WTC11 (cell line): ENCODE measurements around the gene BNC2. TPM values are rescaled to one million over a fixed set of nuclear protein-coding genes. Genes with fewer than 3 reads are reported as not detected.

Experiments
- ATAC-seq: fragments of 200-7000 bp; cut with Tn5 transposase; 2 replicates; pipeline ENCODE4 v1.10.0; 2021; ENCODE audit warnings: mild to moderate bottlenecking, moderate library complexity
- CTCF ChIA-PET: fragments of 300-600 bp; sonication (Branson Sonifier 250); formaldehyde crosslinking; loops from one replicate; lab custom pipeline; 2021; ENCODE audit warnings: antibody characterized with exemption; lab: Charles Lee
- POLR2A ChIA-PET: fragments of 350-600 bp; sonication (Branson Sonifier 250); formaldehyde crosslinking; loops from one replicate; lab custom pipeline; 2021; ENCODE audit warnings: antibody characterized with exemption; lab: Charles Lee
- DNase-seq: peaks from one replicate; pipeline ENCODE4 v3.0.0; 2021; ENCODE audit warnings: low spot score
- H3K27ac Mint-ChIP-seq: 2 replicates; pipeline ENCODE4 v1.8.0; 2021; ENCODE audit warnings: mixed read lengths
- H3K27me3 Mint-ChIP-seq: 2 replicates; pipeline ENCODE4 v1.8.0; 2021; ENCODE audit warnings: low read depth, mild to moderate bottlenecking, moderate library complexity, mixed read lengths
- H3K36me3 Mint-ChIP-seq: 2 replicates; pipeline ENCODE4 v1.8.0; 2021; ENCODE audit warnings: mixed read lengths
- H3K4me1 Mint-ChIP-seq: 2 replicates; pipeline ENCODE4 v1.8.0; 2022; ENCODE audit warnings: mixed read lengths
- H3K4me3 Mint-ChIP-seq: 2 replicates; pipeline ENCODE4 v1.8.0; 2021; ENCODE audit warnings: mild to moderate bottlenecking, moderate library complexity, mixed read lengths
- H3K9me3 Mint-ChIP-seq: 2 replicates; pipeline ENCODE4 v1.8.0; 2021; ENCODE audit warnings: mixed read lengths
- ATF2 ChIP-seq: sonication (generic); formaldehyde crosslinking; IDR thresholded peaks from 2 replicates; pipeline ENCODE4 v1.8.1; 2022; ENCODE audit warnings: low read depth, missing genetic modification reagents, borderline replicate concordance
- ELF4 ChIP-seq: sonication (generic); formaldehyde crosslinking; IDR thresholded peaks from 2 replicates; pipeline ENCODE4 v1.8.1; 2022; ENCODE audit warnings: low read depth, mild to moderate bottlenecking, moderate library complexity, missing genetic modification reagents
- FOXJ3 ChIP-seq: sonication (generic); formaldehyde crosslinking; IDR thresholded peaks from 2 replicates; pipeline ENCODE4 v1.9.0; 2021; ENCODE audit warnings: missing genetic modification reagents, mild to moderate bottlenecking, borderline replicate concordance
- FOXK1 ChIP-seq: sonication (generic); formaldehyde crosslinking; IDR thresholded peaks from 2 replicates; pipeline ENCODE4 v1.8.0; 2022; ENCODE audit warnings: mild to moderate bottlenecking, moderate library complexity, missing genetic modification reagents
- FOXP1 ChIP-seq: sonication (generic); formaldehyde crosslinking; IDR thresholded peaks from 2 replicates; pipeline ENCODE4 v1.8.0; 2022; ENCODE audit warnings: missing genetic modification reagents, mild to moderate bottlenecking, moderate library complexity, borderline replicate concordance
- GABPB1 ChIP-seq: sonication (generic); formaldehyde crosslinking; IDR thresholded peaks from 2 replicates; pipeline ENCODE4 v1.8.1; 2023; ENCODE audit warnings: mild to moderate bottlenecking, missing genetic modification reagents
- IRF1 ChIP-seq: sonication (generic); formaldehyde crosslinking; IDR thresholded peaks from 2 replicates; pipeline ENCODE4 v1.8.0; 2023; ENCODE audit warnings: missing genetic modification reagents
- IRF2 ChIP-seq: sonication (generic); formaldehyde crosslinking; IDR thresholded peaks from 2 replicates; pipeline ENCODE4 v1.8.0; 2022; ENCODE audit warnings: low read depth, missing genetic modification reagents, borderline replicate concordance
- JAZF1 ChIP-seq: fragments of 250-450 bp; sonication (Bioruptor Pico); IDR thresholded peaks from 2 replicates; pipeline ENCODE4 v1.9.0; 2021; ENCODE audit warnings: moderate library complexity, mild to moderate bottlenecking, inconsistent platforms
- NFE2L1 ChIP-seq: sonication (generic); formaldehyde crosslinking; IDR thresholded peaks from 2 replicates; pipeline ENCODE4 v1.8.1; 2023; ENCODE audit warnings: missing genetic modification reagents
- PRDM15 ChIP-seq: sonication (generic); formaldehyde crosslinking; IDR thresholded peaks from 2 replicates; pipeline ENCODE4 v1.8.0; 2022; ENCODE audit warnings: missing genetic modification reagents
- PREB ChIP-seq: sonication (generic); formaldehyde crosslinking; IDR thresholded peaks from 2 replicates; pipeline ENCODE4 v1.8.1; 2022; ENCODE audit warnings: mild to moderate bottlenecking, missing genetic modification reagents, moderate library complexity, borderline replicate concordance
- PRRX2 ChIP-seq: fragments of 250-450 bp; sonication (Bioruptor Pico); IDR thresholded peaks from 2 replicates; pipeline ENCODE4 v1.8.0; 2021; ENCODE audit warnings: mild to moderate bottlenecking
- RELA ChIP-seq: sonication (generic); formaldehyde crosslinking; IDR thresholded peaks from 2 replicates; pipeline ENCODE4 v1.8.1; 2022; ENCODE audit warnings: missing genetic modification reagents, mild to moderate bottlenecking, borderline replicate concordance
- RORB ChIP-seq: fragments of 250-450 bp; sonication (Bioruptor Pico); IDR thresholded peaks from 2 replicates; pipeline ENCODE4 v1.9.0; 2021; ENCODE audit warnings: mild to moderate bottlenecking
- TCF7 ChIP-seq: sonication (generic); formaldehyde crosslinking; IDR thresholded peaks from 2 replicates; pipeline ENCODE4 v1.8.0; 2022; ENCODE audit warnings: mild to moderate bottlenecking, low read depth, missing genetic modification reagents, moderate library complexity
- TEAD1 ChIP-seq: sonication (generic); formaldehyde crosslinking; IDR thresholded peaks from 2 replicates; pipeline ENCODE4 v1.8.0; 2022; ENCODE audit warnings: mild to moderate bottlenecking, missing genetic modification reagents
- USF1 ChIP-seq: sonication (generic); formaldehyde crosslinking; IDR thresholded peaks from 2 replicates; pipeline ENCODE4 v1.8.0; 2022; ENCODE audit warnings: mild to moderate bottlenecking, missing genetic modification reagents
- ZNF219 ChIP-seq: sonication (generic); formaldehyde crosslinking; IDR thresholded peaks from 2 replicates; pipeline ENCODE4 v1.8.0; 2023; ENCODE audit warnings: missing genetic modification reagents, mild to moderate bottlenecking, borderline replicate concordance
- ZNF232 ChIP-seq: sonication (generic); formaldehyde crosslinking; IDR thresholded peaks from 2 replicates; pipeline ENCODE4 v1.8.0; 2022; ENCODE audit warnings: mild to moderate bottlenecking, missing genetic modification reagents
- ZNF263 ChIP-seq: sonication (generic); formaldehyde crosslinking; IDR thresholded peaks from 2 replicates; pipeline ENCODE4 v1.8.1; 2022; ENCODE audit warnings: low read depth, mild to moderate bottlenecking, moderate library complexity, missing genetic modification reagents
- ZNF317 ChIP-seq: sonication (generic); formaldehyde crosslinking; IDR thresholded peaks from 2 replicates; pipeline ENCODE4 v1.8.1; 2023; ENCODE audit warnings: low read depth, mild to moderate bottlenecking, moderate library complexity, missing genetic modification reagents, borderline replicate concordance
- ZNF396 ChIP-seq: fragments of 250-450 bp; sonication (Bioruptor Pico); IDR thresholded peaks from 2 replicates; pipeline ENCODE4 v1.8.0; 2021; ENCODE audit warnings: mild to moderate bottlenecking, moderate library complexity, borderline replicate concordance
- total RNA-seq: library from RNA; stranded (reverse); gene quantifications from 3 replicates; pipeline ENCODE4 v1.2.3, GENCODE V29; 2021

Gene BNC2
- total RNA-seq, 1 experiment from 2014 or later, result 33.3 TPM

- ATAC-seq (no peak), DNase-seq (no peak)
- Mint-ChIP-seq H3K27me3 (no peaks in the 10 kb centered on the region), H3K9me3 (no peaks in the 10 kb centered on the region), H3K4me1 (peaks cover 54% of the 10 kb centered on the region), H3K36me3 (no peaks in the 10 kb centered on the region), H3K27ac (peak overlapping the region; percentile 79; the same call in 1 of the 2 replicates), H3K4me3 (no peak overlapping the region)
- no peak for TF ChIP-seq ELF4 (CRISPR knock-in tag)
- no peak for TF ChIP-seq ZNF263 (CRISPR knock-in tag)
- no peak for TF ChIP-seq ATF2 (CRISPR knock-in tag)
- no peak for TF ChIP-seq ZNF232 (CRISPR knock-in tag)
- TF ChIP-seq IRF1 (CRISPR knock-in tag), result no peak
- ChIA-PET POLR2A (no interaction called here), CTCF (interaction anchor here (0.6 to 0.9 kb wide), 5 partner anchors 17 to 487 kb away, joined by 3 read pairs; no protein-coding TSS in a partner anchor)
These were observed 294.6 kb downstream of the BNC2 start for GRCh38 chr9:16575986-16576245.

GRCh38 chr9:16575142-16575985 lies 295.1 kb downstream of the BNC2 start:
- Mint-ChIP-seq H3K36me3 (no peaks in the 10 kb centered on the region), H3K4me1 (peaks cover 57% of the 10 kb centered on the region), H3K9me3 (no peaks in the 10 kb centered on the region), H3K4me3 (no peak overlapping the region), H3K27ac (peak overlapping the region; percentile 18; the same call in 1 of the 2 replicates), H3K27me3 (no peaks in the 10 kb centered on the region)
- POLR2A ChIA-PET, result no interaction called here
- no peak for DNase-seq
- TF ChIP-seq RORB, result no peak
- no peak for TF ChIP-seq TEAD1 (CRISPR knock-in tag)
- no peak for TF ChIP-seq PREB (CRISPR knock-in tag)
- no peak for TF ChIP-seq FOXJ3 (CRISPR knock-in tag)
- TF ChIP-seq ZNF219 (CRISPR knock-in tag), result no peak
- no peak for TF ChIP-seq RELA (CRISPR knock-in tag)
- TF ChIP-seq PRRX2 (CRISPR knock-in tag), result no peak
- peak; percentile 34; the same call in 1 of the 2 replicates for ATAC-seq
- CTCF ChIA-PET, result interaction anchor here (0.6 to 1.1 kb wide), 8 partner anchors 10 to 488 kb away, joined by 3 read pairs; no protein-coding TSS in a partner anchor

GRCh38 chr9:16572005-16572734 lies 298.3 kb downstream of the BNC2 start:
- Mint-ChIP-seq H3K36me3 (no peaks in the 10 kb centered on the region), H3K27ac (peak overlapping the region; percentile 44), H3K9me3 (no peaks in the 10 kb centered on the region), H3K4me1 (peaks cover 69% of the 10 kb centered on the region), H3K4me3 (no peak overlapping the region), H3K27me3 (no peaks in the 10 kb centered on the region)
- POLR2A ChIA-PET, result no interaction called here
- ATAC-seq, result peak; percentile 75
- no peak for DNase-seq
- CTCF ChIA-PET, result interaction anchor here (0.7 to 1.2 kb wide), 2 partner anchors 305 kb away, joined by 3 to 4 read pairs; no protein-coding TSS in a partner anchor
- TF ChIP-seq ZNF317 (CRISPR knock-in tag) (no peak), IRF2 (no peak), PRDM15 (CRISPR knock-in tag) (no peak), USF1 (CRISPR knock-in tag) (no peak), GABPB1 (CRISPR knock-in tag) (no peak), NFE2L1 (CRISPR knock-in tag) (no peak), ZNF396 (CRISPR knock-in tag) (no peak), FOXP1 (CRISPR knock-in tag) (no peak), FOXK1 (CRISPR knock-in tag) (no peak), TCF7 (CRISPR knock-in tag) (no peak), JAZF1 (CRISPR knock-in tag) (no peak), TEAD1 (CRISPR knock-in tag) (no peak)
